Mesenchymal stem cell (in vitro differentiated cells and primary cell): Measurements from ENCODE around the gene NAT9. TPM values are rescaled to one million over a fixed set of nuclear protein-coding genes. Genes with fewer than 3 reads are reported as not detected.

Experiments used
- DNase-seq: peaks from one replicate; pipeline ENCODE4 v3.0.0-alpha.2; 2013
- H2AFZ ChIP-seq: one replicate; pipeline ENCODE4 v1.6.1; 2013; ENCODE audit warnings: low read depth, mild to moderate bottlenecking, control low read depth, inconsistent platforms, low read length, moderate library complexity
- H2AK5ac ChIP-seq: 2 replicates; pipeline ENCODE4 v1.6.1; 2013; ENCODE audit warnings: low read length, moderate library complexity, mild to moderate bottlenecking, inconsistent platforms; ENCODE audit not compliant: severe bottlenecking
- H2BK120ac ChIP-seq: one replicate; pipeline ENCODE4 v1.6.1; 2013; ENCODE audit warnings: low read depth, mild to moderate bottlenecking, inconsistent platforms, low read length, moderate library complexity
- H2BK12ac ChIP-seq, 2 experiments: one replicate each; pipeline ENCODE4 v1.6.1; 2013; ENCODE audit warnings: inconsistent platforms in 2 of 2, low read length in 2 of 2, mild to moderate bottlenecking in 2 of 2, moderate library complexity in 2 of 2, control low read depth in 1 of 2
- H2BK15ac ChIP-seq: one replicate; pipeline ENCODE4 v1.6.1; 2013; ENCODE audit warnings: mild to moderate bottlenecking, low read depth, inconsistent platforms; ENCODE audit not compliant: poor library complexity, severe bottlenecking
- H2BK5ac ChIP-seq: 2 replicates; pipeline ENCODE4 v1.6.1; 2013; ENCODE audit warnings: low read depth, mild to moderate bottlenecking, low read length, control low read depth, inconsistent platforms; ENCODE audit not compliant: poor library complexity, severe bottlenecking
- H3K14ac ChIP-seq, 2 experiments: one replicate each; pipeline ENCODE4 v1.6.1; 2013; ENCODE audit warnings: inconsistent platforms in 2 of 2, low read length in 2 of 2, control low read depth in 1 of 2, mild to moderate bottlenecking in 1 of 2, moderate library complexity in 1 of 2
- H3K18ac ChIP-seq, 2 experiments: one replicate each; pipeline ENCODE4 v1.6.1; 2013; ENCODE audit warnings: inconsistent platforms in 2 of 2, low read length in 2 of 2, control low read depth in 1 of 2, low read depth in 1 of 2, mild to moderate bottlenecking in 1 of 2
- H3K23ac ChIP-seq, 2 experiments: one replicate each; pipeline ENCODE4 v1.6.1; 2013; ENCODE audit warnings: inconsistent platforms in 2 of 2, low read length in 2 of 2, mild to moderate bottlenecking in 2 of 2, moderate library complexity in 2 of 2, control low read depth in 1 of 2
- H3K27ac ChIP-seq: 2 replicates; pipeline ENCODE4 v1.5.1; 2013; ENCODE audit warnings: mild to moderate bottlenecking, moderate library complexity, low read length, control low read depth, inconsistent platforms; ENCODE audit not compliant: poor library complexity, severe bottlenecking
- H3K27me3 ChIP-seq, 2 experiments: 2 replicates each; pipeline versions ENCODE4 v1.6.1 to v1.7.0; 2013; ENCODE audit warnings: low read length in 2 of 2, mild to moderate bottlenecking in 2 of 2, moderate library complexity in 2 of 2, control low read depth in 1 of 2, inconsistent platforms in 1 of 2; ENCODE audit not compliant: control insufficient read depth in 1 of 2, insufficient read depth in 1 of 2
- H3K36me3 ChIP-seq, 2 experiments: 2 replicates each; pipeline versions ENCODE4 v1.6.1 to v1.7.0; 2013; ENCODE audit warnings: low read length in 2 of 2, control low read depth in 1 of 2, inconsistent platforms in 1 of 2, low read depth in 1 of 2, mild to moderate bottlenecking in 1 of 2; ENCODE audit not compliant: insufficient read depth in 2 of 2, control insufficient read depth in 1 of 2
- H3K4ac ChIP-seq, 2 experiments: one replicate each; pipeline ENCODE4 v1.6.1; 2013; ENCODE audit warnings: inconsistent platforms in 2 of 2, low read length in 2 of 2, mild to moderate bottlenecking in 2 of 2, moderate library complexity in 2 of 2, control low read depth in 1 of 2, low read depth in 1 of 2
- H3K4me1 ChIP-seq: 2 replicates; pipeline ENCODE4 v1.6.1; 2013; ENCODE audit warnings: low read depth, low read length, control low read depth; ENCODE audit not compliant: control insufficient read depth, insufficient read depth
- H3K4me2 ChIP-seq: 2 replicates; pipeline ENCODE4 v1.6.1; 2013; ENCODE audit warnings: low read length, mild to moderate bottlenecking, inconsistent platforms; ENCODE audit not compliant: poor library complexity, severe bottlenecking
- H3K4me3 ChIP-seq, 2 experiments: 2 replicates each; pipeline versions ENCODE4 v1.5.1 to v1.7.0; 2013; ENCODE audit warnings: low read length in 2 of 2, mild to moderate bottlenecking in 2 of 2, control low read depth in 1 of 2, low read depth in 1 of 2; ENCODE audit not compliant: insufficient read depth in 1 of 2
- H3K79me1 ChIP-seq: replicated peaks from 2 replicates; pipeline ENCODE4 v1.6.1; 2013; ENCODE audit warnings: mild to moderate bottlenecking, control low read depth, low read length, inconsistent platforms; ENCODE audit not compliant: poor library complexity, severe bottlenecking
- H3K9ac ChIP-seq: 2 replicates; pipeline ENCODE4 v1.7.0; 2013; ENCODE audit warnings: mild to moderate bottlenecking, low read length, moderate library complexity
- H3K9me3 ChIP-seq: 2 replicates; pipeline ENCODE4 v1.7.0; 2013; ENCODE audit warnings: mild to moderate bottlenecking, low read length; ENCODE audit not compliant: control insufficient read depth
- H4K8ac ChIP-seq: one replicate; pipeline ENCODE4 v1.6.1; 2013; ENCODE audit warnings: inconsistent platforms, mild to moderate bottlenecking, low read length, moderate library complexity
- H4K91ac ChIP-seq: one replicate; pipeline ENCODE4 v1.6.1; 2013; ENCODE audit warnings: mild to moderate bottlenecking, low read length, inconsistent platforms
- whole genome bisulfite sequencing: methylation state at CpG from one replicate; pipeline ENCODE4 v1.1.7; 2013; ENCODE audit warnings: mixed read lengths; 5-methylcytosine and 5-hydroxymethylcytosine counted together
- polyA plus RNA-seq, 2 experiments: library from polyadenylated mRNA; stranded (reverse); fragments of 200-250 nt; gene quantifications; one replicate each; pipeline ENCODE4 v1.2.3, GENCODE V29; 2013

Gene NAT9
- 29.5 TPM for polyA plus RNA-seq (2013, experiment 1 of 2)
- polyA plus RNA-seq (2013, experiment 2 of 2): 30.4 TPM

DNA sequence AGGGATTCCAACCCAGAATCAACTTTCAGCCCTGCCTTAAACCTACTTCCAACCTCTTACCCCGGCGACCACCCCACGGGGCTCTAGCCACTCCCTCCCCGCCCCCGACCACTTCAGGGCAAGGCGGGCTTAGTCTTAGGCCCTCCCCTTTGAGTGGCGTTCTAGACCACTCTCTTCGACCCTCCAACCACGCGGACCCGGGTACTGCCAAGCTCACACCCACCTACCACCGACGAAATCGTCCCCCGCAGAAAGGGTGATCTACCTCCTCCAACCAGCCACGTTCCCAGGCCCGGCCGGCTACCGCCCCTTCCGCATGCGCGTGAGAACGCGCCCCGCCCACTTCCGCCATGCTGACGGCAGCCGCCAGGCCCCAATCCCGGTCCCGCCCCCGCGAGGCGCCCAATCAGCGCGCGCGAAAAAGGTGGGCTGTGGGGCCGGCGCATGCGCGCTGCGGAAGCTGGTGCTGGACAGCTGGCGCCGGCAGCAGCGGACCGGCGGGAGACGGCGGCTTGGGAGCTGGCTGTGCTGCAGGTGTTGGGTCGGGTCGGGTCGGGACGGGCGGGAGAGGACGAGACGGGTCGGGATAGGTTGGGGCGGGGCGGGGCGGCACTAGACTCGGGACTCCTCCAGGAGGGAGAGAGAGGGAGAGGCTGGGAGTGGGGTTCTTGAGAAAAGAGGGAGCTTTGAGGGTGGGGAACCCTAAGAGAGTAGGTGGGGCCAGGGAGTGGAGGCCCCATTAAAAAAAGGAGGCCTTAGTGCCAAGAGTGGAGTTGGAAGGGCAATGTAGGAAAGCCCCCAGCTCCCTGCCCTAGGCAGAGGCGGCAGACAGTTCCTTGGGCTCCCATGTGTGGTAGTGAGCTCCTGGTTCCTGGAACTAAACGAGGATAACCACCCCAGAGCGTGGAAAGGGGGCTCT lies at the start of gene NAT9:
Gene NAT9 (minus strand): TSS at position 302 of the 919 bp plus-strand sequence. CDS start 647 bp downstream, outside the sequence.
- Histone ChIP-seq H3K9me3 (no peaks in the 10 kb centered on the region), H3K27me3 (no peaks in the 10 kb centered on the region), H2BK120ac (peak within 1 kb of the TSS; percentile 74), H3K4me2 (peak within 1 kb of the TSS; percentile 88), H4K8ac (peak within 1 kb of the TSS; percentile 33), H2AFZ (no peak within 1 kb of the TSS), H3K14ac (peak within 1 kb of the TSS; percentile 9 to 89), H4K91ac (peak within 1 kb of the TSS; percentile 86), H3K4ac (peak within 1 kb of the TSS in 1 of 2 experiments; percentile 67), H3K9ac (peak within 1 kb of the TSS; percentile 88), H2BK5ac (peak within 1 kb of the TSS; percentile 37), H2BK12ac (peak within 1 kb of the TSS; percentile 22 to 69), H3K4me1 (peaks cover 23% of the 10 kb centered on the region), H3K23ac (peak within 1 kb of the TSS in 1 of 2 experiments; percentile 64), H3K79me1 (peaks cover 42% of the 10 kb centered on the region), H3K27ac (peak within 1 kb of the TSS; percentile 76), H2BK15ac (peak within 1 kb of the TSS; percentile 77), H3K18ac (peak within 1 kb of the TSS; percentile 78 to 79), H3K36me3 (peaks cover 36 to 57% of the 10 kb centered on the region in 2 experiments), H3K4me3 (peak within 1 kb of the TSS; percentile 83 to 93), H2AK5ac (peak within 1 kb of the TSS; percentile 33)
- DNase-seq: peak; percentile 95
- under 1% methylated on average over 64 of the region's 64 CpGs for WGBS

DNA sequence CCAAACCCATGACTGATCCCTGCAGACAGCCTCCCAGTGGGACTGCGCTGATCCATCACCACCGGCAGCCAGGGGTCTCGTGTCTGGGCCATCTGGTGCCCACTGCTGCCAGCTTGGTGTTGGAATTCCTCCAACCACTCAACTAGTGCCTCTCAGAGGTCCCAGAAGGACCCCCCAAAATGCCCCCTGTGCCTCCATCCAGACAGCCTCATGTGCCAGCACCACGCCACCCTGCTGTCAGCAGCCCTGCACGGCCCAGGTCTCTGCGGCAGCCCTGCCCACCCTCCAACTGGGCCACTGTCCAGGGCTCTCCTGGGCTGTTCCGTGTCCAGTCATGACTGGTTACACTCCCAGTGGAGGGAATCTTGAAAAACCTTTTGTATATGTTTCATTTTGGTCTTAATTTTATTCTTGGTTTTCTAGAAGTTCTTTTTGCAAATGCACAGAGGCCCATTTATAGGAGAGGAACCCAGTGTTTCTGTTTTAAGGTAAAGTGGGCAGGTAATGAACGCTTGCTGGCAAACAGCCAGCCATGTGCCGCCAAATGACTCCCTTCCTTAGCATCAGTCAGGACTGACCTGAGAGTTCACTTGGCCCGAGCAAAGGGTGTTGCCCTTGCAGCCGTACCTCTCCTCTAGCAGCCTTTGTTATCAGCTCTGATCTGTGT lies 48.9 kb upstream of the NAT9 start:
- H4K91ac ChIP-seq: no peak overlapping the region
- H3K14ac ChIP-seq: no peak overlapping the region
- H4K8ac ChIP-seq: no peak overlapping the region
- H3K4me3 ChIP-seq: no peak overlapping the region
- H2BK12ac ChIP-seq: no peak overlapping the region
- H2AK5ac ChIP-seq: no peak overlapping the region
- H3K18ac ChIP-seq: no peak overlapping the region
- H3K23ac ChIP-seq: no peak overlapping the region
- H3K79me1 ChIP-seq: no peaks in the 10 kb centered on the region
- H3K4ac ChIP-seq: no peak overlapping the region
- no peak overlapping the region for H2BK120ac ChIP-seq
- H3K36me3 ChIP-seq: peaks cover 22 to 80% of the 10 kb centered on the region in 2 experiments
- no peaks in the 10 kb centered on the region for H3K27me3 ChIP-seq
- WGBS: 95% methylated on average over 11 of the region's 11 CpGs
- no peak overlapping the region for H2AFZ ChIP-seq
- DNase-seq: no peak
- no peak overlapping the region for H2BK15ac ChIP-seq
- no peak overlapping the region for H2BK5ac ChIP-seq
- H3K4me2 ChIP-seq: no peak overlapping the region
- H3K4me1 ChIP-seq: peaks cover 3% of the 10 kb centered on the region
- no peaks in the 10 kb centered on the region for H3K9me3 ChIP-seq
- no peak overlapping the region for H3K9ac ChIP-seq
- no peak overlapping the region for H3K27ac ChIP-seq

DNA sequence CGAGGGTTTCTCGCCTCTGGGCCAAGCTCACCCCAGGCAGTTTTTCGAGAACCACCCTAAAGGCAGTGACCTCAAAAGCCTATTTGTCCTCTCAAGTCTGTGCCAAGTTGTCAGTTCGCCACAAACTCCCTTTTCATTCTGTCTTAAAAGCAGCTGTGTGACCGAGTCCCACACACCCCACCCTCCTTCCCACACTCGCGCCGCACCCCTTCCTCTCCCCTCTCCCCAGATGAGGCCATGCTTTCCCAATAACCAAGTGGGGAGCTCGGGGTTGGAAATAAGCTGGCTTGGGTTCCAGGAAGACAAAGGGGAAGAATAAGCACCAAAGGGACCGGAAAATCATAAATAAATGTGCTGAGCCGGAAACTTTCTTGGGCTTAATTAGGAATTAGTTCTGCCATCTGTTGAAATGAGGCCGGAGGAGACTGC lies 46.8 kb upstream of the NAT9 start:
- H2BK120ac ChIP-seq: no peak overlapping the region
- no peak overlapping the region for H2BK15ac ChIP-seq
- H3K79me1 ChIP-seq: no peaks in the 10 kb centered on the region
- WGBS: 97% methylated on average over 9 of the region's 12 CpGs
- H3K27ac ChIP-seq: no peak overlapping the region
- no peak overlapping the region for H2AK5ac ChIP-seq
- no peak overlapping the region for H2AFZ ChIP-seq
- peaks cover 4% of the 10 kb centered on the region for H3K4me1 ChIP-seq
- H3K27me3 ChIP-seq: no peaks in the 10 kb centered on the region
- H3K9me3 ChIP-seq: no peaks in the 10 kb centered on the region
- H4K91ac ChIP-seq: no peak overlapping the region
- no peak overlapping the region for H3K14ac ChIP-seq
- H3K9ac ChIP-seq: no peak overlapping the region
- H4K8ac ChIP-seq: no peak overlapping the region
- H3K18ac ChIP-seq: no peak overlapping the region
- no peak overlapping the region for H2BK5ac ChIP-seq
- DNase-seq: no peak
- H3K36me3 ChIP-seq: peaks cover 26 to 73% of the 10 kb centered on the region in 2 experiments
- H3K4ac ChIP-seq: no peak overlapping the region
- no peak overlapping the region for H2BK12ac ChIP-seq
- no peak overlapping the region for H3K4me2 ChIP-seq
- H3K4me3 ChIP-seq: no peak overlapping the region
- no peak overlapping the region for H3K23ac ChIP-seq
